PC-9 (cell line): Measurements from ENCODE around the gene GABRB1. TPM values are rescaled to one million over a fixed set of nuclear protein-coding genes. Genes with fewer than 3 reads are reported as not detected.

Experiments used
- BruUV-seq: library from RNA; stranded (reverse); fragments of 400-500 nt; replicated peaks from 2 replicates; lab custom pipeline; 2021; lab: Mats Ljungman, UMichigan
- CTCF ChIA-PET: fragments of 300-600 bp; sonication (Branson Sonifier 250); formaldehyde crosslinking; loops from one replicate; lab custom pipeline; 2022; ENCODE audit warnings: antibody characterized with exemption; lab: Charles Lee
- POLR2A ChIA-PET: fragments of 300-600 bp; sonication (Branson Sonifier 250); formaldehyde crosslinking; loops from one replicate; lab custom pipeline; 2022; ENCODE audit warnings: antibody characterized with exemption; ENCODE audit not compliant: unreplicated experiment; lab: Charles Lee
- DNase-seq, 2 experiments: peaks; one replicate each; pipeline versions ENCODE4 v3.0.0 to v3.0.0-alpha.2; 2015 to 2022; ENCODE audit warnings: mixed read lengths in 1 of 2
- H2AFZ ChIP-seq: fragments of 200-600 bp; sonication (generic); 2 replicates; pipeline ENCODE4 v1.8.1; 2017; ENCODE audit warnings: antibody characterized with exemption
- H3F3A ChIP-seq: fragments of 200-600 bp; sonication (generic); 2 replicates; pipeline ENCODE4 v1.8.1; 2017; ENCODE audit warnings: antibody characterized with exemption, mild to moderate bottlenecking, low read depth; ENCODE audit not compliant: insufficient read depth
- H3K27ac ChIP-seq: fragments of 200-600 bp; sonication (generic); 2 replicates; pipeline ENCODE4 v1.6.1; 2016; ENCODE audit warnings: mixed run types
- H3K27me3 ChIP-seq: fragments of 200-600 bp; sonication (generic); 2 replicates; pipeline ENCODE4 v1.6.1; 2016; ENCODE audit warnings: low read depth, mixed run types; ENCODE audit not compliant: insufficient read depth
- H3K36me3 ChIP-seq: fragments of 200-600 bp; sonication (generic); 2 replicates; pipeline ENCODE4 v1.6.1; 2016; ENCODE audit warnings: low read depth, mixed run types
- H3K4me1 ChIP-seq: fragments of 200-600 bp; sonication (generic); replicated peaks from 2 replicates; pipeline ENCODE4 v1.6.1; 2016; ENCODE audit warnings: mixed run types; ENCODE audit not compliant: insufficient read depth
- H3K4me2 ChIP-seq: fragments of 200-600 bp; sonication (generic); 2 replicates; pipeline ENCODE4 v1.6.1; 2017; ENCODE audit warnings: mixed run types
- H3K4me3 ChIP-seq: fragments of 200-600 bp; sonication (generic); 2 replicates; pipeline ENCODE4 v1.6.1; 2016; ENCODE audit warnings: mixed run types
- H3K79me2 ChIP-seq: fragments of 200-600 bp; sonication (generic); 2 replicates; pipeline ENCODE4 v1.6.1; 2017; ENCODE audit warnings: low read depth, mixed run types
- H3K9me2 ChIP-seq: fragments of 200-600 bp; sonication (generic); 2 replicates; pipeline ENCODE4 v1.8.1; 2017; ENCODE audit warnings: mild to moderate bottlenecking; ENCODE audit not compliant: insufficient read depth
- H3K9me3 ChIP-seq: fragments of 200-600 bp; sonication (generic); 2 replicates; pipeline ENCODE4 v1.8.1; 2016; ENCODE audit warnings: low read depth; ENCODE audit not compliant: insufficient read depth
- H4K20me1 ChIP-seq: fragments of 200-600 bp; sonication (generic); 2 replicates; pipeline ENCODE4 v1.8.1; 2017; ENCODE audit not compliant: insufficient read depth
- EZH2 ChIP-seq: fragments of 200-600 bp; sonication (generic); IDR thresholded peaks from 2 replicates; pipeline ENCODE4 v1.8.0; 2017; ENCODE audit warnings: antibody characterized with exemption, low read depth
- intact Hi-C: fragments of 100-400 bp; cut with micrococcal nuclease; formaldehyde crosslinking; loops from one replicate; pipeline ENCODE4 v1.10.0; 2022; ENCODE audit not compliant: unreplicated experiment
- total RNA-seq: library from RNA; stranded (reverse); gene quantifications from 2 replicates; pipeline ENCODE4 v1.2.3, GENCODE V29; 2021
- TF ChIP-seq, protein P1 (sequence below): fragments of 200-600 bp; sonication (generic); conservative IDR thresholded peaks from 2 replicates; pipeline ENCODE4 v1.6.1; 2017; ENCODE audit warnings: mixed run types, antibody characterized with exemption, mild to moderate bottlenecking, moderate library complexity

GABRB1 gene
- total RNA-seq, 1 experiment from 2014 or later: not detected

DNA sequence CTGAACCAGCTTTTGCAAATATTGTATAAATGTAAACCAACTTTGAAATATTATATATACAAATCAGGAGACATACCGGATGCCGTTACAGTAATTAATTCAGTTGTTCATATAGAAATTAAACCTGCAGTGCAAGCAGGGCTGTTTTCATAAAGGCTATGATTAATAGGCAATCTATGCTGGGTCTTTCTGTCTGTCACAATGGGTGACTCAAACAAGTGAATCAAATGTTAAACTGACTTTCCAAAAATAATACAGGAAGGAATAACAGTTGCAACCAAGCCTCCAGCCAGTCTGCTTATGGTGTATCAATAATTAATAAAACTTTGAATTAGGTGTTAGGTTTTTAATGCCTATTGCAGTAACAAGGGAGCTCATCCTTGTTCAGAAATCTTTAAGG lies 43.9 kb downstream of the GABRB1 start:
- ChIA-PET POLR2A (no interaction called here), CTCF (no interaction called here)
- no peak overlapping the region for H3K4me3 ChIP-seq
- DNase-seq: no peak
- no peak overlapping the region for H3K27ac ChIP-seq
- H3K9me3 ChIP-seq: no peaks in the 10 kb centered on the region
- no peaks in the 10 kb centered on the region for H3K9me2 ChIP-seq
- H3F3A ChIP-seq: no peaks in the 10 kb centered on the region
- BruUV-seq: no TSS peak
- H3K79me2 ChIP-seq: no peaks in the 10 kb centered on the region
- no peak overlapping the region for H3K4me2 ChIP-seq
- H3K4me1 ChIP-seq: no peaks in the 10 kb centered on the region; the same call in 1 of the 2 replicates
- no peaks in the 10 kb centered on the region for H3K27me3 ChIP-seq
- no peak overlapping the region for H2AFZ ChIP-seq
- no peak for TF ChIP-seq EZH2
- TF ChIP-seq, protein P1, sequence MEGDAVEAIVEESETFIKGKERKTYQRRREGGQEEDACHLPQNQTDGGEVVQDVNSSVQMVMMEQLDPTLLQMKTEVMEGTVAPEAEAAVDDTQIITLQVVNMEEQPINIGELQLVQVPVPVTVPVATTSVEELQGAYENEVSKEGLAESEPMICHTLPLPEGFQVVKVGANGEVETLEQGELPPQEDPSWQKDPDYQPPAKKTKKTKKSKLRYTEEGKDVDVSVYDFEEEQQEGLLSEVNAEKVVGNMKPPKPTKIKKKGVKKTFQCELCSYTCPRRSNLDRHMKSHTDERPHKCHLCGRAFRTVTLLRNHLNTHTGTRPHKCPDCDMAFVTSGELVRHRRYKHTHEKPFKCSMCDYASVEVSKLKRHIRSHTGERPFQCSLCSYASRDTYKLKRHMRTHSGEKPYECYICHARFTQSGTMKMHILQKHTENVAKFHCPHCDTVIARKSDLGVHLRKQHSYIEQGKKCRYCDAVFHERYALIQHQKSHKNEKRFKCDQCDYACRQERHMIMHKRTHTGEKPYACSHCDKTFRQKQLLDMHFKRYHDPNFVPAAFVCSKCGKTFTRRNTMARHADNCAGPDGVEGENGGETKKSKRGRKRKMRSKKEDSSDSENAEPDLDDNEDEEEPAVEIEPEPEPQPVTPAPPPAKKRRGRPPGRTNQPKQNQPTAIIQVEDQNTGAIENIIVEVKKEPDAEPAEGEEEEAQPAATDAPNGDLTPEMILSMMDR: no peak
- H3K36me3 ChIP-seq: no peaks in the 10 kb centered on the region
- intact Hi-C loops: no loop called here
- no peaks in the 10 kb centered on the region for H4K20me1 ChIP-seq

DNA sequence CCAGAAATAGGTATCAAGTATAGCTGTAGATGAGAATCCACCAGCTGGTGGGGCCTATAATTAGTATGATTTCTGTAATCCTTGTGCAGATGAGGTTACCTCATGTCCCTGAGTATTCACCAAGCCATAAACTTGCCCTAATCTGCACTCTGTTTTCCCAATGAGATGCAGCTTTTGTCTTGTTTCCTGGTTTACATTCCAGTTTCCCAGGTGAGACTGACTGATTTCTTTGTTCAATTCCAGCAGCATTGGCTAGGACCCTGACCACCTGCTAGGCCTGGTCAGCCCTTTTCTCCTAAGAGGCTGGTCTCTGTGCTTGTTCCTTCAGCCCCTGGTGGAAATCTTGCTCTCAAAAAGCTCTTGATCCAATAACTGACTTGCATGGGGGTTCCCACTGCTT lies 44.6 kb downstream of the GABRB1 start:
- H3K4me1 ChIP-seq: no peaks in the 10 kb centered on the region; the same call in 1 of the 2 replicates
- H2AFZ ChIP-seq: 0 out of 2 replicates have a peak overlapping the region, but pooled peaks have one; percentile 3
- no peak for TF ChIP-seq EZH2
- TF ChIP-seq, protein P1: no peak
- DNase-seq: no peak
- H3K27ac ChIP-seq: no peak overlapping the region
- H3K4me2 ChIP-seq: no peak overlapping the region
- H3K36me3 ChIP-seq: no peaks in the 10 kb centered on the region
- no peaks in the 10 kb centered on the region for H3K9me2 ChIP-seq
- POLR2A ChIA-PET: no interaction called here
- H3K9me3 ChIP-seq: no peaks in the 10 kb centered on the region
- no peaks in the 10 kb centered on the region for H3F3A ChIP-seq
- H3K79me2 ChIP-seq: no peaks in the 10 kb centered on the region
- H4K20me1 ChIP-seq: no peaks in the 10 kb centered on the region
- H3K27me3 ChIP-seq: no peaks in the 10 kb centered on the region
- CTCF ChIA-PET: no interaction called here
- BruUV-seq: no TSS peak
- no peak overlapping the region for H3K4me3 ChIP-seq
- intact Hi-C loops: no loop called here

DNA sequence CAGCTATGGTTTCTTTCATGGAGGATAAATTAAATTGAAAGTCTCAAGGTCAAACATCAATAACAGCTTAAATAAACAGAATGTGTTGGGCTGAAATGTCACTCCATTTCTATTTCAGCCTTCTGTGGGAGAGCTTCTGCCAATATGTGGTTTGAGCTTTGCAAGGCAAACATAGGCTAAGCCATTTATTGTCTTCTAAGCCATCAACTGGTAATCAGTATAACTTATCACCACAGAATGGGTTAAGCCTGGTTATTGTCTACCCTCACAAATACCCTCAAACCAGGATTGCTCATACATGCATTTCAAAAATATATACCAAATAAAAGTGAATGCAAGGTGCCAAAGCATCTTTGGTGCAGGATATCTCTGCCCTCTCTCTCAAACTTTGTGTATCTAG lies 52.7 kb downstream of the GABRB1 start:
- Histone ChIP-seq H3K4me1 (no peaks in the 10 kb centered on the region), H3K9me2 (no peaks in the 10 kb centered on the region), H2AFZ (no peak overlapping the region), H3K27ac (no peak overlapping the region), H3K4me2 (no peak overlapping the region), H3F3A (no peaks in the 10 kb centered on the region), H3K4me3 (no peak overlapping the region), H3K9me3 (no peaks in the 10 kb centered on the region), H3K36me3 (no peaks in the 10 kb centered on the region), H3K27me3 (no peaks in the 10 kb centered on the region), H3K79me2 (no peaks in the 10 kb centered on the region), H4K20me1 (no peaks in the 10 kb centered on the region)
- BruUV-seq: no TSS peak
- TF ChIP-seq, protein P1: no peak
- TF ChIP-seq EZH2: no peak
- POLR2A ChIA-PET: no interaction called here
- CTCF ChIA-PET: no interaction called here
- intact Hi-C loops: no loop called here
- DNase-seq: no peak
